Testis (tissue), 2 donors: ENCODE data around the gene SDR39U1.
"Not testable (repeated sequence)": the region's sequence is repeated elsewhere in the genome, so short reads cannot be mapped to it uniquely, and the experiment has no call there.

ENCODE experiments used
- CTCF ChIP-seq, 3 experiments: fragments of 450-650 bp in 2 of 3; fragments of 200-600 bp in 1 of 3; sonication (generic) in 1 of 3; IDR thresholded peaks; one replicate each; pipeline ENCODE4 v1.5.1; 2016 to 2019; ENCODE audit warnings: antibody characterized with exemption in 3 of 3, mild to moderate bottlenecking in 2 of 3, moderate library complexity in 1 of 3
- POLR2A ChIP-seq: fragments of 450-650 bp; IDR thresholded peaks from one replicate; pipeline ENCODE4 v1.6.1; 2017; ENCODE audit warnings: antibody characterized with exemption, mild to moderate bottlenecking, moderate library complexity

- TF ChIP-seq CTCF (IDR thresholded peaks at IDR 0.05); POLR2A: not testable (repeated sequence)
Measured at GRCh38 chr14:24450828-24451227, 8.3 kb upstream of the SDR39U1 start.
